ENCODE measurements around the gene XRCC5. TPM values are rescaled to one million over a fixed set of nuclear protein-coding genes. Genes with fewer than 3 reads are reported as not detected.

Gene XRCC5
- polyA plus RNA-seq, 1 donor (not counting 4 experiments of a cell fraction or from before 2014, with no cell fraction given): 521 TPM

GRCh38 chr2:216090369-216090786 is 18.8 kb upstream of the XRCC5 start:
- no peaks in the 10 kb centered on the region for H3K27me3 ChIP-seq (ENCODE audit: control insufficient read depth, extremely low read depth, insufficient read depth, low read length)
- dilution Hi-C loops (cut with MboI; ENCODE audit: extremely low pct_ligation_motif_present, low sequenced_read_pairs): no loop called here
- H3K4me3 ChIP-seq (ENCODE audit: control insufficient read depth in 2 of 3, extremely low read depth in 1 of 3, insufficient read depth in 2 of 3, low read depth in 1 of 3, low read length in 3 of 3): no peak overlapping the region
- H3K4me2 ChIP-seq (ENCODE audit: control insufficient read depth, extremely low read depth, insufficient read depth, low read depth, low read length): no peak overlapping the region
- DNase-seq (ENCODE audit: low read depth, low spot score) (no peak), FAIRE-seq (no peak)
- no peaks in the 10 kb centered on the region for H4K20me1 ChIP-seq (ENCODE audit: control insufficient read depth, extremely low read depth, insufficient read depth, low read length)
- H3K4me1 ChIP-seq (ENCODE audit: control insufficient read depth, extremely low read depth, insufficient read depth, low read length): no peaks in the 10 kb centered on the region
- no peaks in the 10 kb centered on the region for H3K9me3 ChIP-seq (ENCODE audit: control insufficient read depth, low read depth, low read length)
- H3K36me3 ChIP-seq (ENCODE audit: control insufficient read depth in 2 of 2, extremely low read depth in 1 of 2, insufficient read depth in 2 of 2, low read length in 2 of 2): no peaks in the 10 kb centered on the region
- no peak for TF ChIP-seq CTCF (optimal IDR thresholded peaks at IDR 0.05 in 1 of 3, IDR thresholded peaks at IDR 0.05 in 1 of 3, conservative IDR thresholded peaks at IDR 0.05 in 1 of 3; ENCODE audit: extremely low read depth in 1 of 3, insufficient read depth in 2 of 3, low read length in 3 of 3)
- no peak for TF ChIP-seq EZH2 (IDR thresholded peaks at IDR 0.05; ENCODE audit: low read length)
- no peaks in the 10 kb centered on the region for H3K9me1 ChIP-seq (ENCODE audit: control insufficient read depth, extremely low read depth, insufficient read depth, low read length)
- no peak overlapping the region for H3K27ac ChIP-seq (ENCODE audit: control insufficient read depth, insufficient read depth, low read length)
- no peak overlapping the region for H3K9ac ChIP-seq (ENCODE audit: control insufficient read depth, extremely low read depth, insufficient read depth, low read length)
- H3K79me2 ChIP-seq (ENCODE audit: control insufficient read depth, insufficient read depth, low read length): no peaks in the 10 kb centered on the region
- H2AFZ ChIP-seq (ENCODE audit: control insufficient read depth, low read length): no peak overlapping the region

- dilution Hi-C loops (cut with MboI; ENCODE audit: extremely low pct_ligation_motif_present, low sequenced_read_pairs): no loop called here
- Histone ChIP-seq H3K4me2 (ENCODE audit: control insufficient read depth, extremely low read depth, insufficient read depth, low read depth, low read length) (no peak overlapping the region), H3K4me3 (ENCODE audit: control insufficient read depth in 2 of 3, extremely low read depth in 1 of 3, insufficient read depth in 2 of 3, low read depth in 1 of 3, low read length in 3 of 3) (no peak overlapping the region)
Measured at GRCh38 chr2:216092646-216093045, 16.5 kb upstream of the XRCC5 start.

More at GRCh38 chr2:216092646-216093045, 16.5 kb upstream of the XRCC5 start:
- no peak for FAIRE-seq
- Histone ChIP-seq H3K79me2 (ENCODE audit: control insufficient read depth, insufficient read depth, low read length) (no peaks in the 10 kb centered on the region), H3K27me3 (ENCODE audit: control insufficient read depth, extremely low read depth, insufficient read depth, low read length) (no peaks in the 10 kb centered on the region), H3K9ac (ENCODE audit: control insufficient read depth, extremely low read depth, insufficient read depth, low read length) (no peak overlapping the region), H3K4me1 (ENCODE audit: control insufficient read depth, extremely low read depth, insufficient read depth, low read length) (no peaks in the 10 kb centered on the region), H2AFZ (ENCODE audit: control insufficient read depth, low read length) (no peak overlapping the region), H4K20me1 (ENCODE audit: control insufficient read depth, extremely low read depth, insufficient read depth, low read length) (no peaks in the 10 kb centered on the region), H3K27ac (ENCODE audit: control insufficient read depth, insufficient read depth, low read length) (no peak overlapping the region), H3K9me3 (ENCODE audit: control insufficient read depth, low read depth, low read length) (no peaks in the 10 kb centered on the region), H3K36me3 (ENCODE audit: control insufficient read depth in 2 of 2, extremely low read depth in 1 of 2, insufficient read depth in 2 of 2, low read length in 2 of 2) (no peaks in the 10 kb centered on the region), H3K9me1 (ENCODE audit: control insufficient read depth, extremely low read depth, insufficient read depth, low read length) (no peaks in the 10 kb centered on the region)
- no peak for DNase-seq (ENCODE audit: low read depth, low spot score)
- no peak for TF ChIP-seq CTCF (optimal IDR thresholded peaks at IDR 0.05 in 1 of 3, IDR thresholded peaks at IDR 0.05 in 1 of 3, conservative IDR thresholded peaks at IDR 0.05 in 1 of 3; ENCODE audit: extremely low read depth in 1 of 3, insufficient read depth in 2 of 3, low read length in 3 of 3)
- no peak for TF ChIP-seq EZH2 (IDR thresholded peaks at IDR 0.05; ENCODE audit: low read length)
